CD4-positive, alpha-beta T cell (primary cell): ENCODE measurements around the gene CDYL2. TPM values are rescaled to one million over a fixed set of nuclear protein-coding genes. Genes with fewer than 3 reads are reported as not detected.

Source experiments
- ATAC-seq: fragments of 200-7000 bp; cut with Tn5 transposase; one replicate; pipeline ENCODE4 v1.10.0; 2022; ENCODE audit warnings: mild to moderate bottlenecking; ENCODE audit not compliant: poor library complexity
- CTCF ChIA-PET: fragments of 350-600 bp; sonication (Branson Sonifier 250); formaldehyde crosslinking; loops from one replicate; lab custom pipeline; 2021; ENCODE audit warnings: antibody characterized with exemption, inconsistent platforms; lab: Charles Lee
- POLR2A ChIA-PET: fragments of 350-600 bp; sonication (Branson Sonifier 250); formaldehyde crosslinking; loops from one replicate; lab custom pipeline; 2021; ENCODE audit warnings: antibody characterized with exemption, inconsistent platforms; lab: Charles Lee
- DNase-seq, 14 experiments: peaks; one replicate each; pipeline ENCODE4 v3.0.0-alpha.2; 2013 to 2020; ENCODE audit warnings: mixed read lengths in 2 of 14
- H3K27ac ChIP-seq, 2 donors: one replicate each; pipeline versions ENCODE4 v1.5.1 to v1.7.0; 2013; ENCODE audit warnings: low read length in 2 of 2, low read depth in 1 of 2, mild to moderate bottlenecking in 1 of 2
- H3K27me3 ChIP-seq, 2 experiments: 1 replicate in 1 of 2; 2 replicates in 1 of 2; pipeline versions ENCODE4 v1.6.1 to v1.7.0; 2013; ENCODE audit warnings: low read length in 2 of 2, control low read depth in 1 of 2, mild to moderate bottlenecking in 1 of 2, moderate library complexity in 1 of 2; ENCODE audit not compliant: insufficient read depth in 2 of 2, control insufficient read depth in 1 of 2
- H3K36me3 ChIP-seq: one replicate; pipeline ENCODE4 v1.6.1; 2013; ENCODE audit warnings: low read length, control low read depth; ENCODE audit not compliant: insufficient read depth
- H3K4me1 ChIP-seq: one replicate; pipeline ENCODE4 v1.6.1; 2013; ENCODE audit warnings: low read length, control low read depth; ENCODE audit not compliant: insufficient read depth
- H3K4me3 ChIP-seq: one replicate; pipeline ENCODE4 v1.5.1; 2013; ENCODE audit warnings: mild to moderate bottlenecking, low read length, moderate library complexity
- H3K9me3 ChIP-seq, 2 experiments: 1 replicate in 1 of 2; 2 replicates in 1 of 2; pipeline versions ENCODE4 v1.6.1 to v1.7.0; 2013; ENCODE audit warnings: low read length in 2 of 2, mild to moderate bottlenecking in 2 of 2, control low read depth in 1 of 2, moderate library complexity in 1 of 2; ENCODE audit not compliant: control insufficient read depth in 1 of 2, insufficient read depth in 1 of 2
- H3K27ac Mint-ChIP-seq: one replicate; pipeline ENCODE4 v1.8.0; 2020; ENCODE audit warnings: mixed read lengths
- H3K27me3 Mint-ChIP-seq: one replicate; pipeline ENCODE4 v1.8.0; 2021; ENCODE audit warnings: mixed read lengths
- H3K36me3 Mint-ChIP-seq: one replicate; pipeline ENCODE4 v1.8.0; 2021; ENCODE audit warnings: low read depth, mixed read lengths
- H3K4me1 Mint-ChIP-seq: one replicate; pipeline ENCODE4 v1.8.0; 2021; ENCODE audit warnings: low read depth, mixed read lengths
- H3K4me3 Mint-ChIP-seq: one replicate; pipeline ENCODE4 v1.8.0; 2020; ENCODE audit warnings: mild to moderate bottlenecking, mixed read lengths
- H3K9me3 Mint-ChIP-seq: one replicate; pipeline ENCODE4 v1.8.0; 2020; ENCODE audit warnings: mixed read lengths
- intact Hi-C, 2 experiments: fragments of 100-400 bp; cut with DNase I in 1 of 2; cut with micrococcal nuclease in 1 of 2; formaldehyde crosslinking; loops; one replicate each; pipeline versions ENCODE4 v1.15.1 to v1.9.0; 2023 to 2025; cut with DNase I, micrococcal nuclease
- total RNA-seq, 174 experiments: library from RNA in 2 of 174; stranded (reverse) in 2 of 174; gene quantifications; one replicate each; pipeline ENCODE4 v1.2.3 and lab custom pipeline; 2021 to 2026
- TF ChIP-seq, protein P1 (sequence below): fragments of 200-600 bp; IDR thresholded peaks from one replicate; pipeline ENCODE4 v1.8.0; 2022; ENCODE audit warnings: antibody characterized with exemption, mild to moderate bottlenecking

CDYL2 gene
- total RNA-seq, 2 experiments from 2014 or later: 14.3 to 15.8 TPM

DNA sequence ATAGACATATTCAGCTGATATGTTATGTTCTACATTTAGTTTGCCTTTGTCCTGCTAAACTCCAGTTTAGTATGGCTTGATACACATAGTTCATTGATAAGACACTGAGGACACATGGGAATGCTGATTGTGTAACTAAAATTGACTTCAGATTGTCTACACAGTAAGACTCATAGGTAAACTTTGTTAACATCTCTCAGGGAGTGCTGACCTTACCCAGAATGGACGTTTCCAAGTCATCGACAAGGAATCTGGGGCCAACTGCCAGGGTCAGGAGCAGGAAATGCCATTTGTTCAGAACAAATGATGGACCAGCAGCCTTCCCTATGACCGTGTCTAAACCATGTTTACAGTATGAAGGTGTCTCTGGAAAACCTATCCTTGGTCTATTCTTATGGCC lies 204.9 kb downstream of the CDYL2 start:
- Mint-ChIP-seq H3K27me3 (no peaks in the 10 kb centered on the region), H3K36me3 (no peaks in the 10 kb centered on the region), H3K4me1 (no peaks in the 10 kb centered on the region), H3K9me3 (no peaks in the 10 kb centered on the region), H3K27ac (no peak overlapping the region), H3K4me3 (no peak overlapping the region)
- no peak for ATAC-seq
- no peak overlapping the region for H3K4me3 ChIP-seq
- no peak overlapping the region for H3K27ac ChIP-seq
- no peaks in the 10 kb centered on the region for H3K4me1 ChIP-seq
- no peaks in the 10 kb centered on the region for H3K36me3 ChIP-seq
- TF ChIP-seq, protein P1, sequence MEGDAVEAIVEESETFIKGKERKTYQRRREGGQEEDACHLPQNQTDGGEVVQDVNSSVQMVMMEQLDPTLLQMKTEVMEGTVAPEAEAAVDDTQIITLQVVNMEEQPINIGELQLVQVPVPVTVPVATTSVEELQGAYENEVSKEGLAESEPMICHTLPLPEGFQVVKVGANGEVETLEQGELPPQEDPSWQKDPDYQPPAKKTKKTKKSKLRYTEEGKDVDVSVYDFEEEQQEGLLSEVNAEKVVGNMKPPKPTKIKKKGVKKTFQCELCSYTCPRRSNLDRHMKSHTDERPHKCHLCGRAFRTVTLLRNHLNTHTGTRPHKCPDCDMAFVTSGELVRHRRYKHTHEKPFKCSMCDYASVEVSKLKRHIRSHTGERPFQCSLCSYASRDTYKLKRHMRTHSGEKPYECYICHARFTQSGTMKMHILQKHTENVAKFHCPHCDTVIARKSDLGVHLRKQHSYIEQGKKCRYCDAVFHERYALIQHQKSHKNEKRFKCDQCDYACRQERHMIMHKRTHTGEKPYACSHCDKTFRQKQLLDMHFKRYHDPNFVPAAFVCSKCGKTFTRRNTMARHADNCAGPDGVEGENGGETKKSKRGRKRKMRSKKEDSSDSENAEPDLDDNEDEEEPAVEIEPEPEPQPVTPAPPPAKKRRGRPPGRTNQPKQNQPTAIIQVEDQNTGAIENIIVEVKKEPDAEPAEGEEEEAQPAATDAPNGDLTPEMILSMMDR: no peak
- CTCF ChIA-PET: no interaction called here
- intact Hi-C loops: no loop called here
- H3K27me3 ChIP-seq: no peaks in the 10 kb centered on the region
- POLR2A ChIA-PET: no interaction called here
- no peak for DNase-seq
- H3K9me3 ChIP-seq: no peaks in the 10 kb centered on the region

- POLR2A ChIA-PET: no interaction called here
- Histone ChIP-seq H3K27ac (no peak overlapping the region), H3K9me3 (no peaks in the 10 kb centered on the region), H3K4me3 (no peak overlapping the region), H3K27me3 (no peaks in the 10 kb centered on the region), H3K4me1 (peaks cover 8% of the 10 kb centered on the region), H3K36me3 (no peaks in the 10 kb centered on the region)
- ATAC-seq (no peak), DNase-seq (no peak)
- Mint-ChIP-seq H3K4me1 (peaks cover 8% of the 10 kb centered on the region), H3K4me3 (no peak overlapping the region), H3K27ac (no peak overlapping the region), H3K36me3 (no peaks in the 10 kb centered on the region), H3K9me3 (no peaks in the 10 kb centered on the region), H3K27me3 (no peaks in the 10 kb centered on the region)
- CTCF ChIA-PET: no interaction called here
- TF ChIP-seq, protein P1: no peak
- intact Hi-C loops: no loop called here
Measured at GRCh38 chr16:80596507-80597207, 207.7 kb downstream of the CDYL2 start.

- H3K4me1 Mint-ChIP-seq: peaks cover 18% of the 10 kb centered on the region
- CTCF ChIA-PET: no interaction called here
- no peak overlapping the region for H3K27ac Mint-ChIP-seq
- peaks cover 21% of the 10 kb centered on the region for H3K4me1 ChIP-seq
- H3K9me3 Mint-ChIP-seq: no peaks in the 10 kb centered on the region
- H3K36me3 ChIP-seq: no peaks in the 10 kb centered on the region
- no peak overlapping the region for H3K4me3 Mint-ChIP-seq
- no peak for ATAC-seq
- H3K27me3 Mint-ChIP-seq: no peaks in the 10 kb centered on the region
- H3K27me3 ChIP-seq: no peaks in the 10 kb centered on the region
- POLR2A ChIA-PET: no interaction called here
- intact Hi-C loops: no loop called here
- no peaks in the 10 kb centered on the region for H3K36me3 Mint-ChIP-seq
- TF ChIP-seq, protein P1: no peak
- DNase-seq: no peak
- no peaks in the 10 kb centered on the region for H3K9me3 ChIP-seq
- no peak overlapping the region for H3K4me3 ChIP-seq
- no peak overlapping the region for H3K27ac ChIP-seq
Measured at GRCh38 chr16:80594756-80595155, 209.6 kb downstream of the CDYL2 start.
